ENCODE measurements around the gene PACS2.

Gene PACS2

GRCh38 chr14:105440992-105441391, 126.4 kb downstream of the PACS2 start:
- DNase-seq (ENCODE audit: low spot score) = no peak

- DNase-seq (ENCODE audit: low spot score) = no peak
Observed at GRCh38 chr14:105442125-105442524, 127.6 kb downstream of the PACS2 start.

- no peak for DNase-seq (ENCODE audit: low spot score)
Observed at GRCh38 chr14:105442834-105443233, 128.3 kb downstream of the PACS2 start.

- no peak for DNase-seq (ENCODE audit: low spot score)
Observed at GRCh38 chr14:105444859-105445258, 130.3 kb downstream of the PACS2 start.

GRCh38 chr14:105445290-105445689, 130.7 kb downstream of the PACS2 start:
- DNase-seq (ENCODE audit: low spot score) = no peak

- DNase-seq (ENCODE audit: low spot score) = no peak
Observed at GRCh38 chr14:105445901-105446845, 131.6 kb downstream of the PACS2 start.

GRCh38 chr14:105446971-105447370, 132.4 kb downstream of the PACS2 start:
- no peak for DNase-seq (ENCODE audit: low spot score)
